ENCODE results near the gene KLF3.
A peak's percentile ranks its signal among the peaks of the same experiment; 100 is the strongest.

Gene KLF3

DNA sequence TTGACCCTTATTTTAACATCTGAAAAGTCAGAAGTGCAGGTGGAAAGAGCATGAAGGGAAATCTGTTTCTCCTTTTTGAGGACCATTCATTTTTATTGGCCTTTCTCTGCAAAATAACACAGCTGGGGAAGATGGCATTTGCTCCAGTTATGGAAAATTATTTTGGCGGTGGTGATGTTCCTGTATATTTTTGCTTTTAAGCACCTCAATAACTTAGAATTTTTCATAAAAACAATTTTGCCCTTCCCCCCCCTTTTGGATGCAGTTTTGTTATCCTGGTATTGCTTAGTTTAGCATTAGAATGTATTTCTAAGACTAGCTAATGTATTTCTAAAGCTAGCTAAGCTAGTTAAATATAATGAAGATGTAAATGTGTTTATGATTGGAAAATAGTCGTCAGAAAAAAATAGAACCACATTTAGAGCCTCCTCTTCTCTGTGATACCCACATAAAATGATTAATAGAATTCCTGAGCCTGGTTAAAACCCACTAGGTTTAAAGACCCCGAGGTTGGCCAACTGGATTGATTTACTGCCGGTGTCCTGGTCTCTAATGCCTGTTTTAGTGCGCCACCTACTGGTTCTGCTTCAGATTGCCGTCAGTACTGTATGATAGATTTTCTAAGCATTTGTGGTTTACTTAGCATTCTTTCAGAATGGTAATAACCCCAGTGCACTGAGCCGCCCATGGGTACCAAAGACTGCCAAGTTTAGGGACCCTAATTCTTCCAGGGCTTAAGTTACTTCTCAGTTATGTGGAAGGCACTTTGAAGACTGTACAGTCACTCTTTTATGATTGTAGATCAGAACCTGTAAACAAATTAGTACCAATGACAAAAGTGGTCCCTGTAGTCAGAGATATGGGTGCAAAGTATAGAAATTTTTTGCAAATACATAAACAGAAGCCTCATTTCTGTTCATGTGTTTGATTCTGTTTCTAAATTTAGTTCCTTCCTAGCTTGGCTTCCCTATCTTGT lies 11.4 kb downstream of the KLF3 start:
- peak; percentile 88 for DNase-seq

- DNase-seq: no peak
Measured at GRCh38 chr4:38676986-38677385, 13.0 kb downstream of the KLF3 start.

DNA sequence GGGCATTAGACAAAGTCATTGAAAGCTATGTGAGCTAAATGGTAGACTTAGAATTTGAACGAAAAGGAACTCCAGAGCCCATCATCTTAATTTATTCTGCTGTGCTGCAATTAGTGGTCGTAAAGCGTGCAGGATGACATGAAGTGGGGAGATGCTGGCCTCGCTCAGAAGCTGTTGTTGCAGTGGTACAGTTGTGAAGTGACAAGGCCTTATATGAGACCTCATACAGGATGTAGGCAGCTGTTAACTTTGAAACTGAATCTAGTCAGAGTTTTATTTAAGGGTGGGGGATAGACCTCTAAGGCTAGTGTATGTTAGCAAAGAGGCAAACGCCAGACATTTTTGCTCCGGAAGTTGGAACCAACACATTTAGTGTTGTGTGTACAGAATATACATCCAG lies 13.4 kb downstream of the KLF3 start:
- no peak for DNase-seq

GRCh38 chr4:38678078-38678477 lies 14.1 kb downstream of the KLF3 start:
- no peak for DNase-seq

DNA sequence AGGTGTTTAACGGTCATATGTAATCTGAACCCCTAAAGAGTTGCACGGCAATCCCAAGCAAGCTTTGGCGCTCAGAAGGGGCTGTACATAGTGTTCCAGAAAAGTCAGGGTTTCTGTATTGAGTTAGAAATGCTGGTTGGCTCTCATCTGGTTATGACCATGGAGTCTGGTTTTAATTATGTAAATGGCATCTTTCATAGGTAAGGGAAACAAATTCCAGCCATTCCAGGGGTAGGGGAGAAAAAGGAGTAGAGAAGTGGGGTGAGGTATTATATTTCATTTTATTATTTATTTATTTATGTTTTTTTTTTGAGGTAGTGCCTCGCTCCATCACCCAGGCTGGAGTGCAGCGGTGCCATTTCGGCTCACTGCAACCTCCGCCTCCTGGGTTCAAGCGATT lies 15.9 kb downstream of the KLF3 start:
- no peak for DNase-seq

- no peak for DNase-seq
Measured at GRCh38 chr4:38681281-38681991, 17.4 kb downstream of the KLF3 start.

DNA sequence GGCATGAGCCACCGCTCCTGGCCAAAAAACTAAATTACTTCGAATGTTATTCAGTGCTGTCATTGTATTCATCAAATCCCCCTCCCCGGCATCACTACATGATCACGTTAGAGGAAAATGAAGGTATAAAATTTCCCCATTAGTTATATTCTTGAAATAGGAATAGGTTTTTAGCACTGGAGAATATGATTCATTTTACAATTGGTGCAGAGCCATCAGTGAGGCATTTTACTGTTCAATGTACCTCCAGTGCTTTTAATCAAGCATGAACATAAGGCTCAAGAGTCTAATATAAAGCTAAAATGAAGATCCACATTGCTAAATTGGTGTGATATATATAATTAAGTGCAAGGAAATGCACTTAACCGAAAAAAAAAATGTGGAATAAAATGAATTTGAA lies 18.3 kb downstream of the KLF3 start:
- DNase-seq: no peak

GRCh38 chr4:38683276-38683675 lies 19.3 kb downstream of the KLF3 start:
- no peak for DNase-seq

- DNase-seq: no peak
Measured at GRCh38 chr4:38684271-38684670, 20.3 kb downstream of the KLF3 start.

- no peak for DNase-seq
Measured at GRCh38 chr4:38684951-38685844, 21.2 kb downstream of the KLF3 start.

GRCh38 chr4:38686682-38687081 lies 22.7 kb downstream of the KLF3 start:
- DNase-seq: no peak

DNA sequence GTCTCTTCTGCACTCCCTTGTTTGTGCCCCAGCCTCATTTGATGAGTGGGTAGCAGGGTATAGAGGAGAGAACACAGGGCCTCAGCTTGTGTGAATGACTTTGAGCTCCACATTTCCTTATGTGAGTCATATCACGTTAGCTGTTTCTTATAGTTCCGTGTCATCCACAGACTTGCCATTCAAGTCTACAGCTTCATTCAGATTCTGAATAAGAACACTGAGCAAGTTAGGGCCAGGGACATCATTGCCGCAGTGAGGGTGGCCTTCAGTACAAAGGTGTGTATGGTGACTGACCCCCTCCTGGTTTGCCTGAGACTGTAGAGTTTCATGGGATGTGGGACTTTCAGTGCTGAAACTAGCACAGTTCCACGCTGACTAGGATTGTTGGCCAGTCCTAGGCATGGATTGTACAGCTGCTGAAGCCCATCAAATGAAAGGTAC lies 23.6 kb downstream of the KLF3 start:
- DNase-seq: no peak

DNA sequence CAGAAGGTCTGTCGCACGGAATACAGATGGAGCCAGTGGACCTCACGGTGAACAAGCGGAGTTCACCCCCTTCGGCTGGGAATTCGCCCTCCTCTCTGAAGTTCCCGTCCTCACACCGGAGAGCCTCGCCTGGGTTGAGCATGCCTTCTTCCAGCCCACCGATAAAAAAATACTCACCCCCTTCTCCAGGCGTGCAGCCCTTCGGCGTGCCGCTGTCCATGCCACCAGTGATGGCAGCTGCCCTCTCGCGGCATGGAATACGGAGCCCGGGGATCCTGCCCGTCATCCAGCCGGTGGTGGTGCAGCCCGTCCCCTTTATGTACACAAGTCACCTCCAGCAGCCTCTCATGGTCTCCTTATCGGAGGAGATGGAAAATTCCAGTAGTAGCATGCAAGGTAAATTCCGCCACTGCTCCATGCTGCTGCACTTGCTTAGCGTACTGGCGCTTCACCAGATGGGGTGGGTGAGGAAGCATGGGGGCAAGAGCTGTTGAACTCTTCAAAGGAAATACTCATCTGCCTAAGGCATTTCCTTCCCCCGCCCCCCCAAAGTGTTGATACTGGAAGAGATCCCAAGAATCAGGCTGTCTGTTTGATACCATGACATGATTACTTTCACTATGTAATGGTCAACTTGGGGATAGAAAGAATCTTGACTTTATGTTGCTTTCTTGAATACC lies 24.8 kb downstream of the KLF3 start:
- DNase-seq: no peak

DNA sequence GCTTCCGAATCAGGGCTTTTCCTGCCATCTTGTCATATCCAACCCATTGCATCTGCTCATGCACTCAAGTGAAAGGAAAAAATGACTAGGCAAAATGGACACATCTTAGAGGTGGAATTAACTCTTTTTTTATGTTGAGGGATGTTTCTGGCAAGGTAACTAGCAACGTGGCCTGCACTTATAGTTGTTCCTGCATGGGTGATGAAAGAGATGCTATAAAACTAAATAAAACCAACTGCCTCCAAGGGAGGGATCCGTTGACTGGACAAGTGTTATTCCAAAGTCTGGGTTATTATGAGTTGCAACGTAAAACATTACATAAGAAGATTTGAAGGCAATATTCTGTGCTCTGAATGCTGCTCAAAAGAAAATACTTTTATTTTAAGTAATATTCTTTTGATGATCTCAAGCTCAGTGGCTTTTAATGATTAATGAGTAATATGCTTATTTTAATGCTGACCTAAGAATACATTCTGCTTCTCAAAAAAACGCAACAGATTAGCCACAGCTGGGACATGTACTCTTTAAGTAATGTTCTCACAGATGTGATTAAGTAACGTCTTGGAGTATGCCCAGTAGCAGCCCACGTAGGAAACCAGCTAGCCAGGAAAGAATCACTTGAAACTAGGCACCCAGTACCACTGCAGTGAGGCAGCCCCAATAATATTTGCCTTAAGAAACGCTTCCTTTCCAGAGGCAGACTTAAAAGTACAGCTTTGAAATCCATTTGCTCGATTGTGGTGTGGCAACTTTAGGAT lies 27.4 kb downstream of the KLF3 start:
- no peak for DNase-seq

- no peak for DNase-seq
Measured at GRCh38 chr4:38692421-38692820, 28.4 kb downstream of the KLF3 start.

GRCh38 chr4:38693569-38693968 lies 29.6 kb downstream of the KLF3 start:
- no peak for DNase-seq

DNA sequence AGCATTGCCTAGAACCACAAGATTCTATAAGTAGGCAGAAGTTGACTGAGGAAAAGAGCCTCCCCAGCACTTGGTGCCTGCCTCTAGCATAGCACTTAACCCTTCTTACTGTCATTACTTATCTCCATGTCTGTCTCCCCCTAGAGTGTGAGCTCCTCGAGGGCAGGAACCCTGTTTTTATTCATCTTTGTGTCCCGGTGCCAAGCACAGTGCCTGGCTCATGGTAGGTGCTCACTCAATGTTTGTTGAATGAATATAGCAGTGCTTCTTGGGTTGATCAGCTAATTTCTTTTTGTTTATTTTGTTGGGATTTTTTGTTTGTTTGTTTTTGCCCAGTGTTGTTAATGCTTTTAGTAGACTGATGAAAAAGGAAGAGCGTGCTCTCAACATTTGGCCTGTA lies 30.3 kb downstream of the KLF3 start:
- DNase-seq: no peak

GRCh38 chr4:38695809-38696208 lies 31.8 kb downstream of the KLF3 start:
- DNase-seq: no peak

GRCh38 chr4:38696697-38697096 lies 32.7 kb downstream of the KLF3 start:
- no peak for DNase-seq

- no peak for DNase-seq
Measured at GRCh38 chr4:38698176-38698575, 34.2 kb downstream of the KLF3 start.

DNA sequence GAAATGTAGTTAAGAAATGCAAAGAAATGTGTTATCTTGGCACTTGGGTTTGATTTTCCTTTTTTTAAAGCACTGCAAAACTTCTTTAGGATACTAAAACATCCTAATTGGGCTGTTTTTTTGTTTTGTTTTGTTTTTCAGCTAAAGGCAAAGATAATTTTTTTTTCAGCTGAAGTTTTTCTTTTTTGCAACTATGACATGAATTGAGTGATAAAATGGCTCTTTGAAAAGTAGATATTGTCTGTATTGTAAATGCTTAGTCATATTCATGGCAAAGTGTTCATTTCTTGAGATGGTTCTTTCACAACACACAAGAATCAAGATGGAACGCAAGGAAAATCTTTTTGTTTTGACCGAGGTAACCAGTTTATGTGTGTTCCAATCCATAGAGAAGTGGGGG lies 35.1 kb downstream of the KLF3 start:
- DNase-seq: no peak

GRCh38 chr4:38703635-38704034 lies 39.6 kb downstream of the KLF3 start:
- no peak for DNase-seq
